Keratinocyte (primary cell): ENCODE results near the gene CNTNAP2.

ENCODE experiments used
- CTCF ChIP-seq, 3 experiments: IDR thresholded peaks in 1 of 3; conservative IDR thresholded peaks in 1 of 3; optimal IDR thresholded peaks in 1 of 3; 2 replicates in 2 of 3; 3 replicates in 1 of 3; pipeline versions ENCODE3 to v1.5.1; 2011; ENCODE audit warnings: low read length in 3 of 3, mild to moderate bottlenecking in 3 of 3, moderate library complexity in 2 of 3, control low read depth in 1 of 3, inconsistent platforms in 1 of 3; ENCODE audit not compliant: insufficient read depth in 2 of 3; ENCODE audit errors: extremely low read depth in 1 of 3
- EZH2 ChIP-seq: IDR thresholded peaks from one replicate; pipeline ENCODE4 v1.6.1; 2012; ENCODE audit warnings: inconsistent platforms, mild to moderate bottlenecking, low read length, moderate library complexity

- TF ChIP-seq EZH2 (no peak), CTCF (optimal IDR thresholded peaks at IDR 0.05 in 1 of 3, IDR thresholded peaks at IDR 0.05 in 1 of 3, conservative IDR thresholded peaks at IDR 0.05 in 1 of 3; ENCODE audit: extremely low read depth in 1 of 3, insufficient read depth in 2 of 3, low read length in 3 of 3) (no peak)
These were observed 540.4 kb downstream of the CNTNAP2 start for GRCh38 chr7:146656988-146657387.
